T-helper 1 cell treated with Interleukin-12 subunit alpha and Interleukin-12 subunit beta and Interleukin-4 antibody, amounts not matched to agents 30 μg/mL and 1 μg/mL, for 36 hours (primary cell): ENCODE measurements around the gene RTKN.
"Not testable (repeated sequence)": the region's sequence is repeated elsewhere in the genome, so short reads cannot be mapped to it uniquely, and the experiment has no call there.

Experiments used
- H3K27ac Mint-ChIP-seq: one replicate; pipeline ENCODE4 v1.8.0; 2021; ENCODE audit warnings: mild to moderate bottlenecking, mixed read lengths
- H3K27me3 Mint-ChIP-seq: one replicate; pipeline ENCODE4 v1.8.0; 2021; ENCODE audit warnings: low read depth, mixed read lengths
- H3K36me3 Mint-ChIP-seq: one replicate; pipeline ENCODE4 v1.8.0; 2021; ENCODE audit warnings: low read depth, mixed read lengths
- H3K4me1 Mint-ChIP-seq: one replicate; pipeline ENCODE4 v1.8.0; 2021; ENCODE audit warnings: low read depth, mixed read lengths
- H3K4me3 Mint-ChIP-seq: one replicate; pipeline ENCODE4 v1.8.0; 2021; ENCODE audit warnings: mild to moderate bottlenecking, moderate library complexity, mixed read lengths
- H3K9me3 Mint-ChIP-seq: one replicate; pipeline ENCODE4 v1.8.0; 2021; ENCODE audit warnings: mixed read lengths

Gene RTKN

DNA sequence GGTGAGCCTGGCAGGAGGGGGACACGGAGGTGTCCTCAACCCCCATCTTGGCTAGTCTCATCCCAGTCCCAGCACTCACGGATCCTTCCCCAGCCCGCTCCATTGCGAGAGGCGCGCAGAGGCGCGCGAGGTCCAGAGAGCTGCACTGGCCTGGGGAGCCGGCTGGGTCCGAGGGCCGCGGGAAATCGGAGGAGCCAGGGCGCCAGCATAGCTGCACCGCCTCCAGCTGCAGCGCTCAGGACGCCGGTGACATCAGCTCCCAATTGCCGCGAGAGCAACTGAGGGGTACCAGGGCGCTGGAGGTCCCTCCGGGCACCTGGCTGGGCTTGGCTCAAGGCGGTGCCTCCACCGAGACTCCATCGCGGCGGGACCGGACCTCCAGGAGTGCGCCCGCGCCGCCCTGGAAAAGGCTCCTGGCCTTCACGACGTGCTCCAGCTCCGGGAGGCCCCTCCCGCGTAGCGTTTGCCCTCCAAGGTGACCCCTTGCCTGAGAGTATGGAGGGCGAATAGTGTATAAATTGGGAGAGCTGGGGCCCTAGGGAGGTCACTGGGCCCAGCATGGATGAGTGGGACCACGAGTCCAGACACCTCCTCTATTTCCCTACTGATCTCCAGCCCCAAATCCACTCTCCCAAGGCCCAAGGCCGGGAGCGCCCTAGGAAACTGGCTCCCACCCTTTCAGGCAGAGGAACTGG is 5.5 kb downstream of the RTKN start:
- H3K4me1 Mint-ChIP-seq, result peaks cover 8% of the 10 kb centered on the region
- H3K27me3 Mint-ChIP-seq, result peaks cover 26% of the 10 kb centered on the region
- no peaks in the 10 kb centered on the region for H3K9me3 Mint-ChIP-seq
- no peak overlapping the region for H3K4me3 Mint-ChIP-seq
- H3K27ac Mint-ChIP-seq, result no peak overlapping the region
- no peaks in the 10 kb centered on the region for H3K36me3 Mint-ChIP-seq

DNA sequence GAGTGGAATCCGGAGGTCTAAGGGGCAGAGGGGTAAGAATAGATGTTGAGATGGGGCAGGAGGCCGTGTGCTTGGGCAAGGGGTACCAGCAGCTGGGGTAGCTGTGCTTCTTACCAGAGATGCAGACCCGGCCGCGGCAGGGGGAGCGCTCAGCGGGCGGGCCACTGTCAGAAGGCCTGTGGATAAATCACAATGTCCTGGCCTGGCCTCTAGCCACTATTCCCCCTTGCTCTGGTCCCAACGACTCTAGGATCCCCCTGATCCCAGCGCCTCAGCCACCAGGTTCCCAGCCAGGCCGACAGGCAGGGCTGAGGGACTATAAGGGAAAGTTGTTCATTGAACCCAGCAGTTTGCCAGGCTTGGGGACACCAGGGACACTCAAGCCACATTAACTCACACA is 11.2 kb downstream of the RTKN start:
- Mint-ChIP-seq H3K27me3 (no peaks in the 10 kb centered on the region), H3K27ac (no peak overlapping the region), H3K9me3 (no peaks in the 10 kb centered on the region), H3K4me3 (no peak overlapping the region), H3K36me3 (peaks cover 11% of the 10 kb centered on the region), H3K4me1 (peaks cover 6% of the 10 kb centered on the region)

DNA sequence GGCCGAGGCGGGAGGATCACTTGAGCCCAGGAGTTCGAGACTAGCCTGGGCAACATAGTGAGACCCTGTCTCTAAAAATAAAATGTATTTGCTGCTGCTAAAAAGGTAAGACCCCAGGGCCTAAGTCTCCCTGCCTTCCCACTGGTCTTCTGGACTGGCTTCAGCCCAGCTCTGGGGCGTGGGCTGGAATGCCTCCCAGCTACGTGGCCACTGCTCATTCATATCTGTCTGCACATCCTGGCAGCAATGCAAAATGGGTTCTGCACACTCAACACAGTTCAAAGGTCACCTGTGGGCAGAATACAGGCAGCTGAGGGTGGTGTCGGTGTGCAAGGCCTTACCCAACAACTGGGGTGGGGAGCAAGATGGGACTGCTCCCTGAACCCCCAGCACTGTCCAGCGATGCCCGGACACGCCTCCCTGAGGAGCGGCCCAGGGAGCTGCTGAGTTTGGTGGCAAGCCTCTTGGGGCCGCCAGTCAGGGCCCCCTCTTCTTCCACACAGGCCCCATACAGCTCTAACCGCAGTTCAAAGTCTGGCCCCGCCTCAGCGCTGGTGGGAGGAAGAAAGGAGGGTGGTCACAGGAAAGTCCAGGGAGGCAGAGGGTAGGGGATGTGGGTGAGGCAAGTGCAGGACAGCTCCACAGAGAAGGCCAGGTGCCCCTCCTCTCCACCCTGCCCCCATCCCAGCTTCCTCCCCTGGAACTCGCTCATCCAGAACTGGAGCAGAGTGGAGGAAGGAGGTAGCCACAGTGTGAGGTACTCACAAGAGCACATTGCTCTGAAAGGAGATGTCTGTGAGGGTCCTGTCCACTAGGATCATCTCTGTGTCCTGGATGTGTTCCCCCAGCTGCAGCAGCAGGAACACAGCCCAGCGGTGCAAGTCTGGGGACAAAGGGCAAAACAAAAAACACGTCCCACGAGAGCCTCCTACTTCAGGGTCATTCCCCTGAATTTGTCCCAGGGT is 12.0 kb downstream of the RTKN start:
- H3K9me3 Mint-ChIP-seq, result no peaks in the 10 kb centered on the region
- peaks cover 12% of the 10 kb centered on the region for H3K36me3 Mint-ChIP-seq
- H3K27me3 Mint-ChIP-seq, result no peaks in the 10 kb centered on the region
- H3K4me3 Mint-ChIP-seq, result no peak overlapping the region
- H3K4me1 Mint-ChIP-seq, result peaks cover 7% of the 10 kb centered on the region
- H3K27ac Mint-ChIP-seq, result no peak overlapping the region

- no peak overlapping the region for H3K4me3 Mint-ChIP-seq
- peaks cover 10% of the 10 kb centered on the region for H3K4me1 Mint-ChIP-seq
- peaks cover 12% of the 10 kb centered on the region for H3K36me3 Mint-ChIP-seq
- no peaks in the 10 kb centered on the region for H3K27me3 Mint-ChIP-seq
- no peak overlapping the region for H3K27ac Mint-ChIP-seq
- H3K9me3 Mint-ChIP-seq, result no peaks in the 10 kb centered on the region
Observed at GRCh38 chr2:74428675-74429074, 13.1 kb downstream of the RTKN start.

DNA sequence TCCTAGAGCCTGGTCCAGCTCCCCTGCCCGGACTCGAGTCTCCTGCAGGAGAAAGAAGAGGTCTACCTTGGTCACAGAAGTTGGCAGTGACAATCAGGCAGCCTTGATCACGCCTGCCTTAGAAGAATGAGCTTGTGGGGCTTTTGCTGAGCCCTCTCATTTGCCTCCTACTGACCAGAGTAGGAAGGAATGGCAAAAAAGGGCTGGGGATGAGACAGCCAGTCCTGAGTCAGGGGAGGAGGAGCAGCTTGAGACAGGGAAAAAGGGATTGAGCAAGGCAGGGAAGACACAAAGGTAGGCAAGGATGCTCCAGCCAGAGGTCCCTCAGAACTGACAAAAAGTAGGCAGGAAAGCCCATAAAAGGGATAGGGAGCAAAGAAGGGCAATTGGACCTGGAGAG is 14.2 kb downstream of the RTKN start:
- no peaks in the 10 kb centered on the region for H3K9me3 Mint-ChIP-seq
- H3K27me3 Mint-ChIP-seq, result no peaks in the 10 kb centered on the region
- H3K36me3 Mint-ChIP-seq, result peaks cover 12% of the 10 kb centered on the region
- peaks cover 20% of the 10 kb centered on the region for H3K4me1 Mint-ChIP-seq
- no peak overlapping the region for H3K4me3 Mint-ChIP-seq
- no peak overlapping the region for H3K27ac Mint-ChIP-seq

DNA sequence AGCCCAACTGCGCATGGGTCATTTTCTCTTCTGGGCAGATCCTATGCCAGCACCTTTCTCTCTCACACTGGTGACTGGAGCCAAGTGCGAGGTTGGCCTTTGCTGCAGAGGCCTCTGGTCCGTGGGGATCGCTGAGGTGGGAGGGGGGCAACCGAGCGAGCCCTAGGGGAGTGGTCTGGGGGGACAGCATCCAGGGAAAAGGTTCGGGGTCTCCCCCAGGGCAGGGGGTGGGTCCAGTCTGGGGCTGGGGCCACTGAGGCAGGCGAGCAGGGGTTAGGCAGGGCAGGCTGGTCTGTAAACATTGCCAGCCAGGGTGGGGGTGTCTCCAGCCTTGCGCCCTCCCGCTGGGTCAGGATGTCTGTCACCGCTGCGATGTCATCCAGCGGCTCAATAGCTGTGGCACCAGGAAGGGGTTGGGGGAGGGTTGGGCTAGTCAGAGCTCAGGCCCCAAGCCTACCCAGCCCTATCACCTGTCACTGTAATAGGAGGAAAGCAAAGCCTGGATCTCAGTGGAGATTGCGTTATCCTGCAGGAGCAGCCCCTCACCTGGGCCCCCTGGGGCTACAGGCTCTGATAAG is 15.5 kb downstream of the RTKN start:
- Mint-ChIP-seq H3K27ac (no peak overlapping the region), H3K36me3 (peaks cover 12% of the 10 kb centered on the region), H3K9me3 (no peaks in the 10 kb centered on the region), H3K27me3 (no peaks in the 10 kb centered on the region), H3K4me1 (peaks cover 21% of the 10 kb centered on the region), H3K4me3 (no peak overlapping the region)

GRCh38 chr2:74425523-74425922 is 16.2 kb downstream of the RTKN start:
- Mint-ChIP-seq H3K4me1 (peaks cover 25% of the 10 kb centered on the region), H3K36me3 (peaks cover 12% of the 10 kb centered on the region), H3K9me3 (no peaks in the 10 kb centered on the region), H3K4me3 (no peak overlapping the region), H3K27me3 (no peaks in the 10 kb centered on the region), H3K27ac (no peak overlapping the region)

GRCh38 chr2:74424995-74425406 is 16.7 kb downstream of the RTKN start:
- Mint-ChIP-seq H3K4me3 (no peak overlapping the region), H3K36me3 (peaks cover 12% of the 10 kb centered on the region), H3K27me3 (peaks cover 4% of the 10 kb centered on the region), H3K27ac (no peak overlapping the region), H3K4me1 (peaks cover 30% of the 10 kb centered on the region), H3K9me3 (no peaks in the 10 kb centered on the region)

- Mint-ChIP-seq H3K36me3 (peaks cover 12% of the 10 kb centered on the region), H3K27me3 (peaks cover 4% of the 10 kb centered on the region), H3K4me1 (peaks cover 31% of the 10 kb centered on the region), H3K4me3 (no peak overlapping the region), H3K9me3 (no peaks in the 10 kb centered on the region), H3K27ac (peak overlapping the region; percentile 56)
Observed at GRCh38 chr2:74424139-74424992, 17.4 kb downstream of the RTKN start.

DNA sequence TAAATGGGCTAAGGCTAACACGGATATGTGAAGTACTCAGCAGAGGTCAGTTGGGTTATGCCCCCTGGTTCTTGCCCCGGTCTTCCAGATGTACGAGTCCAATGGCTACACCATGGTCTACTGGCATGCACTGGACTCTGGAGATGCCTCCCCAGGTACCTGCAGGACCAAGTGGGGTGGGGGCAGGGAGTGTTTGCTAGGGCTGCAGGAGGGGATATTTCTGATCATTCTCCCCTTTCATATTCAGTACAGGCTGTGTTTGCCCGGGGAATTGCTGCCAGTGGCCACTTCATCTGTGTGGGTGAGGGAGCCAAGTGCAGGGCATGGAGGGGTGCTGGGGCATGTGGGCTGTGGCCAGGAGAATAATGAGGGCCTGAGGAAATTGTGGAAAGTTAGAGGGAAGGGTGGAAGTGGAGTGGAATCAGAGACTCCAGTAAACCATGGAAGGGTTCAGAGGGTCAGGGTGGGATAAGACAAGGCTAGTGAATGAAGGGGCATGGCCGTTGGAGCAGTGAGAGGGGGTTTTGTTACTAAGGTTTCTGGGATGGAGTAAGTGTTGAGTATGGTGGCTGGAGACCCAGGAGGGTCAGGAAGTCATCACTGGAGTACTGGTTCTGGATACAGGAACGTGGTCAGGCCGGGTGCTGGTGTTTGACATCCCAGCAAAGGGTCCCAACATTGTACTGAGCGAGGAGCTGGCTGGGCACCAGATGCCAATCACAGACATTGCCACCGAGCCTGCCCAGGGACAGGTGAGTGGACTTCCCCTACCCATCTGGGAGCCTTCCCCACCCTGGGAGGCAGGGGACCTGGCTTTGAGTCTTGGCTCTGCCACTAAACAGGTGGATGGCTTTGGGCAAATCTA is 18.3 kb downstream of the RTKN start:
- H3K4me1 Mint-ChIP-seq, result peaks cover 31% of the 10 kb centered on the region
- no peaks in the 10 kb centered on the region for H3K9me3 Mint-ChIP-seq
- peaks cover 4% of the 10 kb centered on the region for H3K27me3 Mint-ChIP-seq
- peak overlapping the region; percentile 99 for H3K27ac Mint-ChIP-seq
- peaks cover 12% of the 10 kb centered on the region for H3K36me3 Mint-ChIP-seq
- H3K4me3 Mint-ChIP-seq, result peak overlapping the region; percentile 99

DNA sequence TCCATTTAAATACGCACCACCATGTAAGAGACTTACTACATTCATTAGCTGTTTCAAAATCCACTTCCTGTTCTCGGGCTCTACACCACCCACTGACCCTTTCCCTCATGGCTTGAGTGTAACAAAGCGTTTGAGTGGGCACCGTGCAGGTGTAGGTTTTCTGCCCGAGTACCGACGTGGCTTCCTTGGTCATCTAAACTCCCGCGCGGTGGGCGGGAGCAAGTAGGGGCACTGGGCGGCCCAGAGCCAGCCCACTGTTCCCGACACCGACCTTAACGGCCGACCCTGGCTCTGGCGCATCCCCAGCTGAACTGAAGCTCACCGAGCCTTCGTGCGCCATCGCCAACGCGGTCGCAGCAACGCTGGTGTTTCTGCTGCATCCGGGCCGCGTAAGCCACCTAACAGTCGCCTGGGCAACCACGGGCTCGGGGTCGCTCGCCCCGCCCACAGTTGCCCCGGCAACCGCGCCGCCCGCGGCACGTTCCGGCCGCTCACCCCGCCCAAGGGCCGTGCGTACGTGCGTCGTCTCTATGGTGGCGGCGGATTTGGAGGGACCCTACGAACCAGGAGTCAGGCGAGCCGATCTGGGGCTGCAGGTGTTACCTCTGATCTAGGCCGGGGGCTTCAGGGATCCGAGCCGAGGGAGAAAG is 20.4 kb downstream of the RTKN start, which contains the start of the genes C2orf81 and WDR54:
Gene C2orf81, minus strand, starts transcription at position 399 of the 650 bp plus-strand sequence. Its CDS starts 59 bp downstream, at position 340.
Gene WDR54, plus strand, starts transcription at position 510 of the 650 bp plus-strand sequence. CDS start 424 bp downstream, outside the sequence.
- Mint-ChIP-seq H3K36me3 (peaks cover 6% of the 10 kb centered on the region), H3K9me3 (no peaks in the 10 kb centered on the region), H3K27me3 (peaks cover 4% of the 10 kb centered on the region), H3K4me1 (peaks cover 31% of the 10 kb centered on the region), H3K4me3 (peak within 1 kb of the TSS; percentile 99), H3K27ac (peak within 1 kb of the TSS; percentile 99)

- not testable (repeated sequence) for H3K9me3 Mint-ChIP-seq, H3K36me3 Mint-ChIP-seq, H3K27me3 Mint-ChIP-seq
- peak overlapping the region; percentile 88 for H3K27ac Mint-ChIP-seq
- H3K4me3 Mint-ChIP-seq, result peak overlapping the region; percentile 8
- H3K4me1 Mint-ChIP-seq, result peaks cover 32% of the 10 kb centered on the region
Observed at GRCh38 chr2:74420443-74421103, 21.2 kb downstream of the RTKN start.
